Measurements from ENCODE around the gene DISC1.

DNA sequence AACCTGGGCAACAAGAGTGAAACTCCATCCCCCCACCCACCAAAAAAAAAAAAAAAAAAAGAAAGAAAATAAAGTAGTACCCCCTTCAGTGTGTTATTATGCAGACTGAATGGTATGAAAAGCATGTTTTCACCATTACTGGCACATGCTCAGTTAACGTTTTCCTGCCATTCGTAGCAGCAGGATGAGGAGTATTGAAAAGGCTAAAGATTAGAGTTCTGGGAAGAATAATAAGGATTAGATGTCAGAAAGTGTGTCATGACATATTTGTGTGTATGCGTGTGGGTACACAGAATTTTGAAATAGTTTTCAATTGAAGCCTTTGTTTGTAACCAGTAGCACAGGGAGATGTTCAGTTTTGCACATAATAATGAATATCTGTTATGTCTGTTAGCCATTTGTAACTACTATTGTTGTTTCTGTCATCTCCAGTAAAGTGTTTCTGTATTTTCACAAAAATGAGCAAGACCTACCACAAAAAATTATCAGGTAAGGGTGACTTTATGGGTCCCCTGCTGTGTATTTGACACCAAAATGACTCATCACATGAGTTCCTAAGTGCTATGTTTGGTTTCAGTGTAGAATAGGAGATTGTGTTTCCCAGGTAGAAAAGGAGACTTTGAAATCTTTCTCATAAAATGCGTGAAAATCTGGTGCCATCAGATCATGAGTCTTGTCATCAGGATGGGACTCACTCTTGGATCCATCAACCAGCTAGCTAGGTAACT lies 358.9 kb downstream of the DISC1 start:
- TF ChIP-seq, protein P1, sequence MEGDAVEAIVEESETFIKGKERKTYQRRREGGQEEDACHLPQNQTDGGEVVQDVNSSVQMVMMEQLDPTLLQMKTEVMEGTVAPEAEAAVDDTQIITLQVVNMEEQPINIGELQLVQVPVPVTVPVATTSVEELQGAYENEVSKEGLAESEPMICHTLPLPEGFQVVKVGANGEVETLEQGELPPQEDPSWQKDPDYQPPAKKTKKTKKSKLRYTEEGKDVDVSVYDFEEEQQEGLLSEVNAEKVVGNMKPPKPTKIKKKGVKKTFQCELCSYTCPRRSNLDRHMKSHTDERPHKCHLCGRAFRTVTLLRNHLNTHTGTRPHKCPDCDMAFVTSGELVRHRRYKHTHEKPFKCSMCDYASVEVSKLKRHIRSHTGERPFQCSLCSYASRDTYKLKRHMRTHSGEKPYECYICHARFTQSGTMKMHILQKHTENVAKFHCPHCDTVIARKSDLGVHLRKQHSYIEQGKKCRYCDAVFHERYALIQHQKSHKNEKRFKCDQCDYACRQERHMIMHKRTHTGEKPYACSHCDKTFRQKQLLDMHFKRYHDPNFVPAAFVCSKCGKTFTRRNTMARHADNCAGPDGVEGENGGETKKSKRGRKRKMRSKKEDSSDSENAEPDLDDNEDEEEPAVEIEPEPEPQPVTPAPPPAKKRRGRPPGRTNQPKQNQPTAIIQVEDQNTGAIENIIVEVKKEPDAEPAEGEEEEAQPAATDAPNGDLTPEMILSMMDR (IDR thresholded peaks at IDR 0.05) = no peak
- TF ChIP-seq EZH2 (IDR thresholded peaks at IDR 0.05; ENCODE audit: borderline replicate concordance, insufficient read depth, low read depth, low read length, poor library complexity, severe bottlenecking) = no peak
